Activated CD4-positive, CD25-positive, alpha-beta regulatory T cell treated with anti-CD3 and anti-CD28 coated beads, Interleukin-2, amount 50 U/mL, for 24 hours (primary cell): ENCODE results near the gene CHCHD4.

Experiments used
- ATAC-seq, 2 donors: fragments of 150-1000 bp; cut with Tn5 transposase; one replicate each; pipeline ENCODE4 v1.10.0; 2021; ENCODE audit warnings: mild to moderate bottlenecking in 1 of 2, moderate library complexity in 1 of 2

CHCHD4 gene

GRCh38 chr3:14124615-14125192 is at the start of gene CHCHD4, which contains the start of gene TMEM43:
TSS of gene CHCHD4 (minus strand) at chr3:14124870. CDS start at chr3:14124676, 194 bp downstream.
TSS of gene TMEM43 (plus strand) at chr3:14125052. CDS start at chr3:14125194, 142 bp downstream.
- peak; percentile 89 to 92 for ATAC-seq

DNA sequence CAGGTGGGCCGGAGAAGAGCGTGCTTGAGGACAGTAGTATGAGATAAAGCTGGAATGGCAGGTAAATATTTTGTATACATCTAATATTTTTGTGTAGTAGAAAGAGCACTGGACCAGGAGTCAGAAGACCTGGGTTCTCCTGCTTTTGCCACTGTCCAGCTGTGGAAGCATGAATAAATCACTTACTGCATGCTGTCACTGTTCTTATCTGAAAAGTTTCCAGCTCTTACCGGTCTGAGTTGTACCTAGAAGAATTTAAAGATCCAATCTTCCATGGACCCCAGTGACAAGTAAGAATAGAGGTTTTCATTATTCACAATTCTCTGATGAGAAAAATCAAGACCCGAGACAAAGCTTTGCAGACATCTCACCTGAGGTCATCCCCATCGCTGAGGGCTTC is 47.8 kb upstream of the CHCHD4 start:
- ATAC-seq = no peak

- ATAC-seq = no peak
Observed at GRCh38 chr3:14170531-14171159, 46.0 kb upstream of the CHCHD4 start.

DNA sequence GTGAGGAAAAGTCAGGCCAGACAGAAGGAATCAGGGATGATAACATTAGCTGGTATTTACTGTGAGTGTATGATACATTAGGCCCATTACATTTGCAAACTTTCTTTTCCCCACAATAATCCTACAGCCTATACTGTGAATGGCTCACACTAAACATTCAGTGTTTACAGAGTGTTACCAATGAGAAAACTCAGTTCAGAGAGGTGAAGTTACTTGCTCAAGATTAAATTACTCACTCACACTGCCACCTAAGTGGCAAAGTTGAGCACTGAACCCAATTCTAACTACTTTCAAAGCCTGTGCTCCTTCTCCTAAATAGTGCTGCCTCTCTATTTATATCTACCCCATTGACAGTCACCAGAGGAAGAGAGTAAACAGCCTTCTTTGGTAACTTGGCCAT is 45.2 kb upstream of the CHCHD4 start:
- ATAC-seq = no peak

DNA sequence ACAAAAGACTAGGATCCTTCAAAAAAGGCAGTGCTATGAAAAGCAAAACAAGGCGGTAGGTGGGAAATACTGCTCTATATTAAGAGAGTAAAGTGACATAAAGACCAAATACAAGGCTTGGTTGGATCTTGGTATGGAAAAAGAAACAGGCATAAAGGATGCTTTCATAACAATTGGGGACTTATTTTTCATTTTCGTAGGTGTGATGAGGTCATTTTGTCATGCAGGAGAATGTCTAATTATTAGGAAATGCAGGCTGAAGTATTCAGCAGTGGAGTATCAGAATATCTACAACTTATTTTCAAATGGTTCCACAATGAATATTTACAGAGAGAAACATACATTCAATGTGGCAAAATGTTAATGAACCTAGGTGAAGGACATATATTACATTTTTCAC is 44.8 kb upstream of the CHCHD4 start:
- no peak for ATAC-seq

GRCh38 chr3:14166877-14167603 is 42.4 kb upstream of the CHCHD4 start:
- no peak for ATAC-seq

DNA sequence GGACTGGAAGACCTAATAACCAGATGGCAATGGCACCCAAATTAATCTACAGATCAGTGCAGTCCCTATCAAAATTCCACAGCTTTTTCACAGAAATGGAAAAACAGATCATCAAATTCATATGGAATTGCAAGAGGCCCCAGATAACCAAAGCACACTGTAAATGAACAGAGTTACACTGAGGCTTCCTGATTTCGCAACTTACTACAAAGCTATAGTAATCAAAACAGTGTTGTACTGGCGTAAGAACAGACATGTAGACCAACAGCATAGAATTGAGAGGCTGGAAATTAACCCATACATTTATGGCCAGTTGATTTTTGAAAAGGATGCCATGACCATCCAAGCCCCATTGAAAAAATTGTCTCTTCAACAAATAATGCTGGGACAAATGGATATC is 37.5 kb upstream of the CHCHD4 start:
- no peak for ATAC-seq

GRCh38 chr3:14161282-14161681 is 36.6 kb upstream of the CHCHD4 start:
- no peak for ATAC-seq

- ATAC-seq = no peak
Observed at GRCh38 chr3:14159426-14159825, 34.8 kb upstream of the CHCHD4 start.

DNA sequence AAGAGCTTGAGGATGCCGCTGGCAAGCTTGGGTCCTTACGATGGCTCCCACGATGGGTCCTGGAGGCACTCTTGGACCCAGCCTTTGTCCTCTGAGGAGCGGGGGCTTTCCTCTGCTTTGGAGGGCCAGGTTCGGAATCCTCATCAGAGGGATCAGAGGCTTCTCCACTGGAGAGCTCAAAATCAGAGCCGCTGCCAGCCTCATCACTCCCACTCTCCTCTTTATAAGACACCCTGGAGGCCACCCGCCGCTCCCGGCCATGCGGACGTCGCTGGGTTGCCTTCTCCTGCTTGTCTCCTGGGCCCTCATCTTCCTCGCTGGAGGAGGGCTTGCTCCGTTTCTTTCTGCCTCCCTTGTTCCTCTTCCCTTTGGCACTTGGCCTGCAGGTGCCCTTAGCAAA is 33.7 kb upstream of the CHCHD4 start:
- no peak for ATAC-seq

GRCh38 chr3:14157951-14158350 is 33.3 kb upstream of the CHCHD4 start:
- no peak for ATAC-seq

DNA sequence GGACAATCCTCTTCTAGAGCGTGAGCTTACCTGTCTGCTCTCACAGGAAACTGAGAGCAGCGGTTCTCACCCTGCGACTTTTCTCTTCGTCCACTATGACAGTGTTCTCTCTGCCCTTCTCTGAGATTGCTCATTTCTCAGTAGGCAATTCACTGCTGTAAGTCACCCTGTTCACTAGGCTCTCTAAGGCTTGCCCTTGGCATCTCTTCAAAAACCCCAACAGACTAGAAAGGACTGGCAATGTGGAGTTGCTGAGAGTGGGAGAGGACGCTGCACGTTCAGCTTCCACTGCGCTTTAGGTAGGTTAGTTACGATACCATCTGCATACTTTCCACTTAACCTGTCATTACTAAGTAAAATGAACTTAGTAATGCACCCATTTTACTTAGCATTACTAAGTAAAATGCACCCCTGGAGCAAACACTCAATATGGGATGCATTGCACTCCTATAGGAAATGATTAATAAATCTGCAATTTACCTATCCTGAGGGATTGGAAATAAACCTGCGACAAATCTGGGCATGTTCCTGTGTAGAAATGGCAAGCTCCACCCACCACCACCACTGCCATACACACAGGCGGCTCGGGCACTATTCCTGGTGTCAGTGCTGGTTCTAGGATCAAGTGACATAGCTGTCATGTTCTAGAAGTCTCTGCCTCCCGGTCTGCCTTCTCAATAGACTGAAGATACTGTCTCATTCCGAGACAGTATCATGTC is 32.3 kb upstream of the CHCHD4 start:
- no peak for ATAC-seq

DNA sequence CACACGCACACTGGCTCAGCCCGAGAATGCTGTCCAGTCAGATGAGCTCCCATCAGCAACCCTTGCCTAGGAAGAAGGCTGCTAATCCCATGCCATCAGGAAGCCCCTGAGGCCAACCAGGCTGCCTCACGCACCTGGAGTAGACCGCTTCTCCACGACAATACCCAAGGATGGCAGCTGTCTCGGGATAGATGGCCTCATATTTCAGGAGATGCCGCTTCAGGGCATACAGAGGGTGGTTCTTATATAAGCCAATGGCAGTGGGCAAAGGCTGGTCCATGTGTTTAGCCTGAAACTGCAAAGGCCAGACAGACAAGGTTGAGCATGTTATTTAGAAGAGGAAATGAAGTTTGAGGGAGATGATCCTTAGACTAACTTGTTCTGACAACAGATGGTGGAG is 31.5 kb upstream of the CHCHD4 start:
- no peak for ATAC-seq

- ATAC-seq = no peak
Observed at GRCh38 chr3:14154895-14155440, 30.3 kb upstream of the CHCHD4 start.

DNA sequence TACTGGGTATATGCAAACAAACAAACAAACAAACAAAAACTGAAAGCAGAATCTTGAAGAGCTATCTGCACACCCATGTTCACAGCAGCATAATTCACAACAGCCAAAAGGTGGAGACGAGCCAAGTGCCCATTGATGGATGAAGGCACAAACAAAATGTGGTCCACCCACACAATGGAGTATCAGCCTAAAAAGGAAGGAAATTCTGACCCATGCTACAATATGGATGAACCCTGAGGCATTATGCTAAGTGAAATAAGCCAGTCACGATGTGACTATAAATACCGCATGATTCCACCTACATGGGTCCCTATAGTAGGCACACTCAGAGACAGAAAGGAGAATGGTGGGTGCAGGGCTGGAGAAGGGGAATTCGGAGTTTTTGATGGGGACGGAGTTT is 29.6 kb upstream of the CHCHD4 start:
- no peak for ATAC-seq

GRCh38 chr3:14153663-14154062 is 29.0 kb upstream of the CHCHD4 start:
- ATAC-seq = no peak

- no peak for ATAC-seq
Observed at GRCh38 chr3:14152963-14153355, 28.3 kb upstream of the CHCHD4 start.

DNA sequence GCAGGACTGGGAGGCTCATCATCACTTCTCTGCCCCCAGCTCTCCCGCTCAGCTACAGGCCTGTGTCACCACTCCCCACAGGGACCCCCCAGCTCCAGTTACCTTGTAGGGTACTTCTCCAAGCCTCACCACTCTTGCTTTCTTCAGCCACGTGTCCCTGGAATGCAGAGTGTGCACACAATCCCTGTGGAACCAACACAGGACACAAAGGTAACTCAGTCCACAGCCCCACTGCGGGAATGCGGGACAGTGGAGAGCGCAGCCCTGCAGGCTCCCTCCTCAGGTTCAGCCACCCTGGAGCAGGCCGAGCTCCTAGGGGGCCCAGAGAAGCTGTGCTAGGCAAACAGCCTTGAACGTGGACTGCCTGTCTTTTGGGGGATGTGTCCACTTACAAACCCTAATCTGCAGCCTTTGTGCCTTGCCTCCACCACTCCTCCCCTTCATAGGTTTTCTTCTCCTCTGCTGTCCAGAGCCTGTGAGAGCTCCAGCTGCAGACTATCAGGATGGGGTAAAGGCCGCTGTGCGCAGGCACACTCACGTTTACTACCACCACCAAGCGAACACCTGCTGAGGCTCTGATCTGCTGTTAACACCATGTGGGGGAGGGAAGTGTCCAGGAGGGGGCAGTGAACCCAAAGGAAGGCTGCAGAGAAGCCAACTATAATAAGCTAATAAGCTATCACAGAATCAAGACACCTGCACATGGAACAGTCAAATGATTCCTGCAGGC is 27.7 kb upstream of the CHCHD4 start:
- ATAC-seq = no peak

DNA sequence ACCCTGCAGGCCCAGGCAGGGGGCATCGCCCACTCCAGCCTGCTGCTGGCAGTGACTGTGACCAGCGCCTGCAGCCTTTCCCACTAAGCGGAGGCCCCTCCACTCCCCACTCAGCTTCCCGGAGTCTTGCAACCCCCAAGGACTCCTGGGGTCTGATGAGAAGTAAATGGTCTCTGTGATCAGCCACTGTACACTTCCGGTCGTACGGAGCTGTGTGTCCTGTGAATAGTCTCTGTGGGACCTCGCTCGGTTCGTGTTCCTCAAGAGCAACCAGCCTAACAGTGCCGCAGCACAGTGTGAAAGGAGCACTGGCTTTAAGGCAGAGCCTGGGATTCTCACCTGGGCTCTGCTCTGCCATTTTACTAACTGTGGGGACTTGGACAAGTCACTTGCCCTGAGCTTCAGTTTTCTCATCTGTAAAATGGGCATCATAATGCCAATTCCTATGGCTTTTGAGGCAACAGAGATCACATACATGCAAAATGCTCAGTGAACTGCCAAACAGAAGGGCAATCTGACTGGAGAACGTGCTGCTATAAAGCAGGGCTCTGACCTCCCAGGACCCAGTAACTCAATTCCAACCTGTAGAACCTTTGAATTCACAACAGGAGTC is 26.9 kb upstream of the CHCHD4 start:
- ATAC-seq = no peak

GRCh38 chr3:14150491-14151230 is 26.0 kb upstream of the CHCHD4 start:
- ATAC-seq = no peak

- ATAC-seq = no peak
Observed at GRCh38 chr3:14150078-14150477, 25.4 kb upstream of the CHCHD4 start.
